HepG2 (cell line): Measurements from ENCODE around the gene E2F1. TPM values are rescaled to one million over a fixed set of nuclear protein-coding genes. Genes with fewer than 3 reads are reported as not detected.

Source experiments
- HHEX ChIP-seq: IDR thresholded peaks from 2 replicates; pipeline ENCODE4 v1.6.1; 2016; ENCODE audit warnings: control low read depth
- THYN1 ChIP-seq: sonication (generic); formaldehyde crosslinking; IDR thresholded peaks from 2 replicates; pipeline ENCODE4 v1.8.1; 2023; ENCODE audit warnings: low read depth, mild to moderate bottlenecking, moderate library complexity, missing genetic modification reagents, borderline replicate concordance
- ZFP37 ChIP-seq: sonication (generic); formaldehyde crosslinking; IDR thresholded peaks from 2 replicates; pipeline ENCODE4 v1.4.0; 2020; ENCODE audit warnings: missing genetic modification reagents, borderline replicate concordance
- ZNF543 ChIP-seq: sonication (generic); formaldehyde crosslinking; IDR thresholded peaks from 2 replicates; pipeline ENCODE4 v1.4.0; 2020; ENCODE audit warnings: mild to moderate bottlenecking, missing genetic modification reagents
- ZNF552 ChIP-seq: sonication (generic); formaldehyde crosslinking; IDR thresholded peaks from 2 replicates; pipeline ENCODE4 v1.9.0; 2022; ENCODE audit warnings: missing genetic modification reagents, mild to moderate bottlenecking, borderline replicate concordance
- ZNF615 ChIP-seq: sonication (generic); formaldehyde crosslinking; IDR thresholded peaks from 2 replicates; pipeline ENCODE4 v1.5.0; 2020; ENCODE audit warnings: mild to moderate bottlenecking, missing genetic modification reagents, borderline replicate concordance
- ZNF788 ChIP-seq: sonication (generic); formaldehyde crosslinking; IDR thresholded peaks from 2 replicates; pipeline ENCODE4 v1.5.0; 2020; ENCODE audit warnings: mild to moderate bottlenecking, missing genetic modification reagents, borderline replicate concordance
- polyA plus RNA-seq, 8 experiments: library from polyadenylated mRNA; depleted of rRNA in 3 of 8; stranded (reverse) in 7 of 8; unstranded in 1 of 8; fragments of >200 nt; fragmentation: Illumina TruSeq in 4 of 8; extraction: Trizol in 4 of 8; gene quantifications; 2 replicates each; pipeline versions ENCODE4 v1.2.1 to v1.2.3, GENCODE V29; 2011 to 2016; ENCODE audit warnings: low read depth in 4 of 8, missing spikeins in 1 of 8, mixed read lengths in 1 of 8; ENCODE audit not compliant: insufficient read depth in 1 of 8
- total RNA-seq, 5 experiments: library from RNA; depleted of rRNA; stranded (reverse); fragments of >200 nt; fragmentation: Illumina TruSeq; extraction: Trizol; gene quantifications; 2 replicates each; pipeline ENCODE4 v1.2.3, GENCODE V29; 2016; ENCODE audit warnings: low read depth in 1 of 5
- TF ChIP-seq, protein P1 (sequence below), 2 experiments: sonication (generic) in 1 of 2; formaldehyde crosslinking in 1 of 2; IDR thresholded peaks; 2 replicates each; pipeline versions ENCODE4 v1.4.0 to v1.6.1; 2016 to 2020; ENCODE audit warnings: borderline replicate concordance in 1 of 2, low read depth in 1 of 2, mild to moderate bottlenecking in 1 of 2, missing genetic modification reagents in 1 of 2
- TF ChIP-seq, protein P2 (sequence below): sonication (generic); formaldehyde crosslinking; IDR thresholded peaks from 2 replicates; pipeline ENCODE4 v1.4.0; 2020; ENCODE audit warnings: missing genetic modification reagents
- TF ChIP-seq, protein P3 (sequence below): sonication (generic); formaldehyde crosslinking; IDR thresholded peaks from 2 replicates; pipeline ENCODE4 v1.5.0; 2020; ENCODE audit warnings: mild to moderate bottlenecking, missing genetic modification reagents
- TF ChIP-seq, protein P4 (sequence below): IDR thresholded peaks from 2 replicates; pipeline ENCODE4 v1.6.1; 2016
- TF ChIP-seq, protein P5 (sequence below): sonication (generic); formaldehyde crosslinking; IDR thresholded peaks from 2 replicates; pipeline ENCODE4 v1.4.0; 2020; ENCODE audit warnings: mild to moderate bottlenecking, missing genetic modification reagents

Gene E2F1
- total and polyA plus RNA-seq, 2 of the 13 experiments (the other 11 are each of a cell fraction or from before 2014, with no cell fraction given): 25.5 to 39.4 TPM

DNA sequence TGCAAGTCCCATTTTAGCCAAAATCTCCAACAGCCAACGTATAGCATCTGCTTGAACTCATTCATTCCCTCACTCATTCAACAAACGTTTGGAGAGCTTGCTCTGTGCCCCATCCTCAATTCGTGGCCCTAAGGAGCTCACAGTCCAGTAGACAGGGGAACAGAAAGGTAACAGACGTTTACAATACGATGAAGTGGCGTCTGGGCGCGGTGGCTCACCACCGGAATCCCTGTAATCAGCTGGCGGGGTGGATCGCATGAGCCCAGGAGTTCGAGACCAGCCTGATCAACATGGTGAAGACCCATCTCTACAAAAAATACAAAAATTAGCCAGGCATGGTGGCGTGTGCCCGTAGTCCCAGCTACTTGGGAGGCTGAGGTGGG is 790 bp upstream of the E2F1 start (continued):
- TF ChIP-seq ZNF615 (CRISPR knock-in tag) (no peak), ZNF788 (CRISPR knock-in tag) (no peak), THYN1 (CRISPR knock-in tag) (no peak), HHEX (CRISPR knock-in tag) (0 out of 2 replicates have a peak, but pooled peaks have one; percentile 10), ZFP37 (CRISPR knock-in tag) (no peak), ZNF543 (0 out of 2 replicates have a peak, but pooled peaks have one; percentile 35), ZNF552 (CRISPR knock-in tag) (no peak)
- TF ChIP-seq, protein P1, sequence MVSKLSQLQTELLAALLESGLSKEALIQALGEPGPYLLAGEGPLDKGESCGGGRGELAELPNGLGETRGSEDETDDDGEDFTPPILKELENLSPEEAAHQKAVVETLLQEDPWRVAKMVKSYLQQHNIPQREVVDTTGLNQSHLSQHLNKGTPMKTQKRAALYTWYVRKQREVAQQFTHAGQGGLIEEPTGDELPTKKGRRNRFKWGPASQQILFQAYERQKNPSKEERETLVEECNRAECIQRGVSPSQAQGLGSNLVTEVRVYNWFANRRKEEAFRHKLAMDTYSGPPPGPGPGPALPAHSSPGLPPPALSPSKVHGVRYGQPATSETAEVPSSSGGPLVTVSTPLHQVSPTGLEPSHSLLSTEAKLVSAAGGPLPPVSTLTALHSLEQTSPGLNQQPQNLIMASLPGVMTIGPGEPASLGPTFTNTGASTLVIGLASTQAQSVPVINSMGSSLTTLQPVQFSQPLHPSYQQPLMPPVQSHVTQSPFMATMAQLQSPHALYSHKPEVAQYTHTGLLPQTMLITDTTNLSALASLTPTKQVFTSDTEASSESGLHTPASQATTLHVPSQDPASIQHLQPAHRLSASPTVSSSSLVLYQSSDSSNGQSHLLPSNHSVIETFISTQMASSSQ (IDR thresholded peaks at IDR 0.05; ENCODE audit: low read depth): no peak
- TF ChIP-seq, protein P1 (CRISPR knock-in tag; IDR thresholded peaks at IDR 0.05; ENCODE audit: borderline replicate concordance): no peak
- TF ChIP-seq, protein P2, sequence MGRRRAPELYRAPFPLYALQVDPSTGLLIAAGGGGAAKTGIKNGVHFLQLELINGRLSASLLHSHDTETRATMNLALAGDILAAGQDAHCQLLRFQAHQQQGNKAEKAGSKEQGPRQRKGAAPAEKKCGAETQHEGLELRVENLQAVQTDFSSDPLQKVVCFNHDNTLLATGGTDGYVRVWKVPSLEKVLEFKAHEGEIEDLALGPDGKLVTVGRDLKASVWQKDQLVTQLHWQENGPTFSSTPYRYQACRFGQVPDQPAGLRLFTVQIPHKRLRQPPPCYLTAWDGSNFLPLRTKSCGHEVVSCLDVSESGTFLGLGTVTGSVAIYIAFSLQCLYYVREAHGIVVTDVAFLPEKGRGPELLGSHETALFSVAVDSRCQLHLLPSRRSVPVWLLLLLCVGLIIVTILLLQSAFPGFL (CRISPR knock-in tag): no peak
- TF ChIP-seq, protein P3, sequence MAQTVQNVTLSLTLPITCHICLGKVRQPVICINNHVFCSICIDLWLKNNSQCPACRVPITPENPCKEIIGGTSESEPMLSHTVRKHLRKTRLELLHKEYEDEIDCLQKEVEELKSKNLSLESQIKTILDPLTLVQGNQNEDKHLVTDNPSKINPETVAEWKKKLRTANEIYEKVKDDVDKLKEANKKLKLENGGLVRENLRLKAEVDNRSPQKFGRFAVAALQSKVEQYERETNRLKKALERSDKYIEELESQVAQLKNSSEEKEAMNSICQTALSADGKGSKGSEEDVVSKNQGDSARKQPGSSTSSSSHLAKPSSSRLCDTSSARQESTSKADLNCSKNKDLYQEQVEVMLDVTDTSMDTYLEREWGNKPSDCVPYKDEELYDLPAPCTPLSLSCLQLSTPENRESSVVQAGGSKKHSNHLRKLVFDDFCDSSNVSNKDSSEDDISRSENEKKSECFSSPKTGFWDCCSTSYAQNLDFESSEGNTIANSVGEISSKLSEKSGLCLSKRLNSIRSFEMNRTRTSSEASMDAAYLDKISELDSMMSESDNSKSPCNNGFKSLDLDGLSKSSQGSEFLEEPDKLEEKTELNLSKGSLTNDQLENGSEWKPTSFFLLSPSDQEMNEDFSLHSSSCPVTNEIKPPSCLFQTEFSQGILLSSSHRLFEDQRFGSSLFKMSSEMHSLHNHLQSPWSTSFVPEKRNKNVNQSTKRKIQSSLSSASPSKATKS (CRISPR knock-in tag): no peak
- TF ChIP-seq, protein P4, sequence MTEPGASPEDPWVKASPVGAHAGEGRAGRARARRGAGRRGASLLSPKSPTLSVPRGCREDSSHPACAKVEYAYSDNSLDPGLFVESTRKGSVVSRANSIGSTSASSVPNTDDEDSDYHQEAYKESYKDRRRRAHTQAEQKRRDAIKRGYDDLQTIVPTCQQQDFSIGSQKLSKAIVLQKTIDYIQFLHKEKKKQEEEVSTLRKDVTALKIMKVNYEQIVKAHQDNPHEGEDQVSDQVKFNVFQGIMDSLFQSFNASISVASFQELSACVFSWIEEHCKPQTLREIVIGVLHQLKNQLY (CRISPR knock-in tag): no peak
- TF ChIP-seq, protein P5, sequence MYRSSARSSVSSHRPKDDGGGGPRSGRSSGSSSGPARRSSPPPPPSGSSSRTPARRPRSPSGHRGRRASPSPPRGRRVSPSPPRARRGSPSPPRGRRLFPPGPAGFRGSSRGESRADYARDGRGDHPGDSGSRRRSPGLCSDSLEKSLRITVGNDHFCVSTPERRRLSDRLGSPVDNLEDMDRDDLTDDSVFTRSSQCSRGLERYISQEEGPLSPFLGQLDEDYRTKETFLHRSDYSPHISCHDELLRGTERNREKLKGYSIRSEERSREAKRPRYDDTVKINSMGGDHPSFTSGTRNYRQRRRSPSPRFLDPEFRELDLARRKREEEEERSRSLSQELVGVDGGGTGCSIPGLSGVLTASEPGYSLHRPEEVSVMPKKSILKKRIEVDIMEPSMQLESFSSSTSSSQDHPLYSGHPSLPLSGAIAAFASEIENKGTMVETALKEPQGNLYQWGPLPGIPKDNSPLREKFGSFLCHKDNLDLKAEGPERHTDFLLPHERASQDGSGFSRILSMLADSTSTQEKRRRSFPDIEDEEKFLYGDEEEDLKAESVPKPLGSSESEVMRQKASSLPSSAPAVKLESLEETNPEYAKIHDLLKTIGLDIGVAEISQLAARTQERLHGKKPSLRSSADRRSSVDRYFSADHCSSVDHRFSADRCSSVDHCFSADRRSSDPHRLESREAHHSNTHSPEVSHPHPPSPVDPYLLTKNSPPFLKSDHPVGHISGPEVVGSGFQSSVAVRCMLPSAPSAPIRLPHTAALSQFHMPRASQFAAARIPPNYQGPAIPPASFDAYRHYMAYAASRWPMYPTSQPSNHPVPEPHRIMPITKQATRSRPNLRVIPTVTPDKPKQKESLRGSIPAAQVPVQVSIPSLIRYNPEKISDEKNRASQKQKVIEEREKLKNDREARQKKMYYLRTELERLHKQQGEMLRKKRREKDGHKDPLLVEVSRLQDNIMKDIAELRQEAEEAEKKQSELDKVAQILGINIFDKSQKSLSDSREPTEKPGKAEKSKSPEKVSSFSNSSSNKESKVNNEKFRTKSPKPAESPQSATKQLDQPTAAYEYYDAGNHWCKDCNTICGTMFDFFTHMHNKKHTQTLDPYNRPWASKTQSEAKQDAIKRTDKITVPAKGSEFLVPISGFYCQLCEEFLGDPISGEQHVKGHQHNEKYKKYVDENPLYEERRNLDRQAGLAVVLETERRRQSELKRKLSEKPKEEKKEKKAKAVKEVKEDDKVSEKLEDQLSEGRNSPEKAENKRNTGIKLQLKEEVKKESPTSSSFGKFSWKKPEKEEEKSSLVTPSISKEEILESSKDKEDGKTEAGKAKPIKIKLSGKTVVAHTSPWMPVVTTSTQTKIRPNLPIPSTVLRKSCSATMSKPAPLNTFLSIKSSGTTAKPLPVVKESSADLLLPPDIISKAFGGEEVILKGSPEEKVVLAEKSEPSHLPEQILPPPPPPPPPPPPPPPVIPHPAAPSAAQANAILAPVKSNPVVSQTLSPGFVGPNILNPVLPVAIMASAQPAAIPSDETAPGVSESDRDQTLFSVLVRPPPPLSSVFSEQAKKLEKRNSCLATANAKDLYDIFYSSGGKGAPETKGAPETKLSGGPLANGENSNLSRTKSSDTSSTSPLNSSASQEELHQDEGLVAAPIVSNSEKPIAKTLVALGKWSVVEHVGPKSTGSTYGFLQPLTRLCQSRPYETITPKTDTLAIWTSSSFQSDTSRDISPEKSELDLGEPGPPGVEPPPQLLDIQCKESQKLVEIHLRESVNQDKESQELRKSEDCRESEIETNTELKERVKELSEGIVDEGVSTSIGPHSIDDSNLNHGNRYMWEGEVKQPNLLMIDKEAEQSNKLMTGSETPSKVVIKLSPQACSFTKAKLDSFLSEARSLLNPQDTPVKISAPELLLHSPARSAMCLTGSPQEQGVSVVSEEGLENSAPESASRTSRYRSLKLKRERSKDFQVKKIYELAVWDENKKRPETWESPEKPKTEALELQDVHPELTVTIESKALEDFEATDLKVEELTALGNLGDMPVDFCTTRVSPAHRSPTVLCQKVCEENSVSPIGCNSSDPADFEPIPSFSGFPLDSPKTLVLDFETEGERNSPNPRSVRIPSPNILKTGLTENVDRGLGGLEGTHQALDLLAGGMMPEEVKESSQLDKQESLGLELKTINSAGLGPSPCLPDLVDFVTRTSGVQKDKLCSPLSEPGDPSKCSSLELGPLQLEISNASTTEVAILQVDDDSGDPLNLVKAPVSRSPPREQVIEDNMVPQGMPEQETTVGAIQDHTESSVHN: no peak
